CD14-positive monocyte (primary cell): ENCODE results near the gene MCF2L2. TPM values are rescaled to one million over a fixed set of nuclear protein-coding genes. Genes with fewer than 3 reads are reported as not detected.
A peak's percentile ranks its signal among the peaks of the same experiment; 100 is the strongest.

ENCODE experiments used
- DNase-seq, 3 donors: peaks; one replicate each; pipeline ENCODE4 v3.0.0-alpha.2; 2011 to 2022
- H2AFZ ChIP-seq: 2 replicates; pipeline ENCODE4 v1.6.0; 2012; ENCODE audit warnings: mild to moderate bottlenecking, low read depth, low read length, inconsistent platforms; ENCODE audit not compliant: insufficient read depth, poor library complexity, severe bottlenecking
- H3K27ac ChIP-seq, 2 donors: 1 replicate in 1 of 2; 2 replicates in 1 of 2; pipeline ENCODE4 v1.5.1; 2012 to 2013; ENCODE audit warnings: low read length in 2 of 2, control low read depth in 1 of 2, inconsistent platforms in 1 of 2, low read depth in 1 of 2, mild to moderate bottlenecking in 1 of 2
- H3K27me3 ChIP-seq, 2 donors: one replicate each; pipeline versions ENCODE4 v1.6.0 to v1.6.1; 2011 to 2013; ENCODE audit warnings: low read length in 2 of 2; ENCODE audit not compliant: control insufficient read depth in 2 of 2, insufficient read depth in 2 of 2
- H3K36me3 ChIP-seq, 2 donors: replicated peaks in 1 of 2; 1 replicate in 1 of 2; 2 replicates in 1 of 2; pipeline versions ENCODE4 v1.5.1 to v1.6.1; 2012 to 2013; ENCODE audit warnings: low read length in 2 of 2, control low read depth in 1 of 2, inconsistent platforms in 1 of 2, mild to moderate bottlenecking in 1 of 2; ENCODE audit not compliant: insufficient read depth in 2 of 2, control insufficient read depth in 1 of 2
- H3K4me1 ChIP-seq, 2 donors: 1 replicate in 1 of 2; 2 replicates in 1 of 2; pipeline versions ENCODE4 v1.5.1 to v1.6.1; 2012 to 2013; ENCODE audit warnings: low read length in 2 of 2, control low read depth in 1 of 2, inconsistent platforms in 1 of 2, mild to moderate bottlenecking in 1 of 2, moderate library complexity in 1 of 2; ENCODE audit not compliant: insufficient read depth in 2 of 2, control insufficient read depth in 1 of 2
- H3K4me2 ChIP-seq: replicated peaks from 2 replicates; pipeline ENCODE3; 2012; ENCODE audit warnings: low read length, moderate library complexity, mild to moderate bottlenecking; ENCODE audit not compliant: poor library complexity, severe bottlenecking; ENCODE audit errors: extremely low read depth
- H3K4me3 ChIP-seq, 3 experiments: fragments of 200-600 bp in 1 of 3; sonication (generic) in 1 of 3; replicated peaks in 1 of 3; 1 replicate in 2 of 3; 2 replicates in 1 of 3; pipeline ENCODE4 v1.5.1; 2011 to 2013; ENCODE audit warnings: low read length in 3 of 3, mild to moderate bottlenecking in 3 of 3, control low read depth in 2 of 3, low read depth in 2 of 3, inconsistent platforms in 1 of 3, moderate library complexity in 1 of 3
- H3K79me2 ChIP-seq: 2 replicates; pipeline ENCODE4 v1.6.0; 2012; ENCODE audit warnings: mild to moderate bottlenecking, control low read depth, inconsistent platforms, low read length, moderate library complexity; ENCODE audit not compliant: insufficient read depth
- H3K9ac ChIP-seq: 2 replicates; pipeline ENCODE4 v1.6.0; 2017; ENCODE audit warnings: low read length, mild to moderate bottlenecking; ENCODE audit not compliant: insufficient read depth, poor library complexity, severe bottlenecking
- H3K9me3 ChIP-seq, 2 donors: replicated peaks in 1 of 2; 1 replicate in 1 of 2; 2 replicates in 1 of 2; pipeline versions ENCODE4 v1.5.1 to v1.6.1; 2012 to 2013; ENCODE audit warnings: low read length in 2 of 2, control low read depth in 1 of 2; ENCODE audit not compliant: control insufficient read depth in 1 of 2, insufficient read depth in 1 of 2
- H4K20me1 ChIP-seq: 2 replicates; pipeline ENCODE4 v1.6.0; 2012; ENCODE audit warnings: mild to moderate bottlenecking, low read length, control low read depth, moderate library complexity; ENCODE audit not compliant: insufficient read depth
- H3K27ac Mint-ChIP-seq, 7 donors: one replicate each; pipeline ENCODE4 v1.8.0; 2020; ENCODE audit warnings: mild to moderate bottlenecking in 7 of 7, mixed read lengths in 7 of 7, moderate library complexity in 6 of 7, inconsistent platforms in 2 of 7
- H3K27me3 Mint-ChIP-seq, 3 donors: one replicate each; pipeline ENCODE4 v1.8.0; 2021 to 2022; ENCODE audit warnings: low read depth in 3 of 3, mild to moderate bottlenecking in 3 of 3, mixed read lengths in 3 of 3, moderate library complexity in 3 of 3, inconsistent platforms in 1 of 3
- H3K36me3 Mint-ChIP-seq, 2 donors: one replicate each; pipeline ENCODE4 v1.8.0; 2020; ENCODE audit warnings: mixed read lengths in 2 of 2, inconsistent platforms in 1 of 2, mild to moderate bottlenecking in 1 of 2
- H3K4me1 Mint-ChIP-seq: one replicate; pipeline ENCODE4 v1.8.0; 2020; ENCODE audit warnings: mild to moderate bottlenecking, mixed read lengths
- H3K4me3 Mint-ChIP-seq, 2 donors: one replicate each; pipeline ENCODE4 v1.8.0; 2020; ENCODE audit warnings: mild to moderate bottlenecking in 2 of 2, mixed read lengths in 2 of 2, moderate library complexity in 1 of 2
- H3K9me3 Mint-ChIP-seq, 7 donors: one replicate each; pipeline ENCODE4 v1.8.0; 2020 to 2022; ENCODE audit warnings: mixed read lengths in 7 of 7, mild to moderate bottlenecking in 6 of 7, moderate library complexity in 6 of 7, inconsistent platforms in 2 of 7
- WGBS: methylation state at CpG from one replicate; pipeline ENCODE4 v1.1.5; 2013; ENCODE audit warnings: missing lambda C conversion rate; ENCODE audit not compliant: insufficient coverage; 5-methylcytosine and 5-hydroxymethylcytosine counted together
- intact Hi-C, 2 donors: fragments of 100-400 bp; cut with micrococcal nuclease; formaldehyde crosslinking; loops; one replicate each; pipeline versions ENCODE4 v1.15.0 to v1.15.1; 2023
- polyA plus RNA-seq, 3 donors: library from polyadenylated mRNA; depleted of rRNA in 1 of 3; unstranded in 2 of 3; stranded (reverse) in 1 of 3; fragments of 300-500 nt in 2 of 3; fragments of >200 nt in 1 of 3; fragmentation: Illumina TruSeq in 2 of 3; gene quantifications; 1 replicate in 2 of 3; 2 replicates in 1 of 3; pipeline ENCODE4 v1.2.3, GENCODE V29; 2012 to 2021
- TF ChIP-seq, protein P1 (sequence below): fragments of 200-600 bp; IDR thresholded peaks from one replicate; pipeline ENCODE4 v1.8.0; 2022; ENCODE audit warnings: antibody characterized with exemption, mild to moderate bottlenecking

MCF2L2 gene
- polyA plus RNA-seq, 3 donors = 0.01 to 0.13 TPM; not detected in 1

DNA sequence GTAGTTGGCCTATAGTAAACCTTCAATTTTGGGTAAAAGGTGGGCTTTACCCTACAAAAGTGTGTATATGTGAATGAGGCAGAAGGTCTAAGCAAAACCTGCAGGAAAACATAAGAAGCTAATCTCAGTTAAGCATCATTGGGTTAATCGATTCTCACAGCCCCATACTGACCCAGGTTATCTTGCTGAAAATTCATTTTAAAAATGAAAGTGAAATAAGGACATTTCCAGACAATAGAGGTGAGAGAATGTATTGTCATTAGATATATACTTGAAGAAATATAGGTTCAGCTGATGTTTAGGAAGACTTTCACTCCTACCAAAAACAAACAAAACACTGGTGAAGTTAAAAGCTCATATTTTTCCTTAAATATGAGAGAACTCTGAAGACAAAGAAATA, 85.6 kb downstream of the MCF2L2 start:
- no peaks in the 10 kb centered on the region for H3K27me3 ChIP-seq
- Mint-ChIP-seq H3K4me3 (no peak overlapping the region), H3K36me3 (no peaks in the 10 kb centered on the region), H3K27me3 (peaks cover 0 to 3% (median 0%) of the 10 kb centered on the region in 3 donors), H3K9me3 (peaks cover 4 to 19% (median 9%) of the 10 kb centered on the region in 7 donors), H3K4me1 (peaks cover 11% of the 10 kb centered on the region), H3K27ac (no peak overlapping the region)
- H2AFZ ChIP-seq = no peak overlapping the region
- no peak overlapping the region for H3K27ac ChIP-seq
- no peak overlapping the region for H3K4me2 ChIP-seq
- H3K36me3 ChIP-seq = no peaks in the 10 kb centered on the region
- no peaks in the 10 kb centered on the region for H3K4me1 ChIP-seq
- WGBS = no CpG with 5 or more reads among the region's 1 CpG
- no peaks in the 10 kb centered on the region for H3K9me3 ChIP-seq
- no peak overlapping the region for H3K4me3 ChIP-seq
- DNase-seq = no peak
- TF ChIP-seq, protein P1, sequence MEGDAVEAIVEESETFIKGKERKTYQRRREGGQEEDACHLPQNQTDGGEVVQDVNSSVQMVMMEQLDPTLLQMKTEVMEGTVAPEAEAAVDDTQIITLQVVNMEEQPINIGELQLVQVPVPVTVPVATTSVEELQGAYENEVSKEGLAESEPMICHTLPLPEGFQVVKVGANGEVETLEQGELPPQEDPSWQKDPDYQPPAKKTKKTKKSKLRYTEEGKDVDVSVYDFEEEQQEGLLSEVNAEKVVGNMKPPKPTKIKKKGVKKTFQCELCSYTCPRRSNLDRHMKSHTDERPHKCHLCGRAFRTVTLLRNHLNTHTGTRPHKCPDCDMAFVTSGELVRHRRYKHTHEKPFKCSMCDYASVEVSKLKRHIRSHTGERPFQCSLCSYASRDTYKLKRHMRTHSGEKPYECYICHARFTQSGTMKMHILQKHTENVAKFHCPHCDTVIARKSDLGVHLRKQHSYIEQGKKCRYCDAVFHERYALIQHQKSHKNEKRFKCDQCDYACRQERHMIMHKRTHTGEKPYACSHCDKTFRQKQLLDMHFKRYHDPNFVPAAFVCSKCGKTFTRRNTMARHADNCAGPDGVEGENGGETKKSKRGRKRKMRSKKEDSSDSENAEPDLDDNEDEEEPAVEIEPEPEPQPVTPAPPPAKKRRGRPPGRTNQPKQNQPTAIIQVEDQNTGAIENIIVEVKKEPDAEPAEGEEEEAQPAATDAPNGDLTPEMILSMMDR = no peak
- no peak overlapping the region for H3K9ac ChIP-seq
- intact Hi-C loops = no loop called here
- no peaks in the 10 kb centered on the region for H4K20me1 ChIP-seq
- no peaks in the 10 kb centered on the region for H3K79me2 ChIP-seq

DNA sequence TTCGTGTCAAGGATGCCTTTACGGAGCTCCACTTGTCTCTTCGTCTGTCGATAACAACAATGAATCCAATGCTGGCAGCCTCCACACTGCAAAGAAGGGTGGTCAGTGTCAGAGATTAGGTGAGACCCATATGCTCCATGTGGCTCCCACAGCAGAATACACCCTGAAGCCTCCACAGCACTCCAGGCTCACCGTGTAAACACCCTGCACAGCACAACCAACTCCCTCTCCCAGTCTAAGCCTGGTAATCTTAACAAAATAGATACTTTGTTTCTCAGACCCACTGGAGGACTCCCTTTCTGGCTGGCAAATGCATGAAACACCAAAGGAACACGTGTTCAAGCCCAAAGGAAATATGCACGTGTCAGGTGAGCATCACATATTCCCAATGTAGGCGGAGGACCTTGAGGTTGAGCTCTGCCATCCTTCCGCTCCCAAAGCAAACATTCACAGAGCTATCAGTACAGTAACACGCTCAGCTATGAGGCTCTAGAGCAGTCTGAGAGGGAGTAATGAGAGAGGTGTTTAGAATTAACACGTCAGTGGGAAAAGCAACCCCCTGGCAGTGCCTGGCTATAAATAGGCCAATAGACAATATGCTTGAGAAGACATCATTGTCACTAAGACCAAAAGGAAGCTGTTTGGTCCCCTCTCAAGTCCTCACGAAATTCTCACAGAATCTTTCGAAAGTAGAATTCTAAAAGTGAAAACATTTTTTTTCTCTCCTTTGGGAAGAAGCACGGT, 86.7 kb downstream of the MCF2L2 start:
- Mint-ChIP-seq H3K4me3 (no peak overlapping the region), H3K4me1 (peaks cover 3% of the 10 kb centered on the region), H3K9me3 (peaks cover 3 to 10% (median 7%) of the 10 kb centered on the region in 7 donors), H3K27ac (peak overlapping the region in 1 of 7 donors; percentile 31), H3K27me3 (peaks cover 0 to 3% (median 0%) of the 10 kb centered on the region in 3 donors), H3K36me3 (no peaks in the 10 kb centered on the region)
- WGBS = 96% methylated on average over 6 of the region's 14 CpGs
- no peaks in the 10 kb centered on the region for H3K9me3 ChIP-seq
- no peaks in the 10 kb centered on the region for H3K4me1 ChIP-seq
- no peaks in the 10 kb centered on the region for H3K79me2 ChIP-seq
- DNase-seq = no peak
- H3K4me2 ChIP-seq = no peak overlapping the region
- no peak overlapping the region for H3K4me3 ChIP-seq
- no peak overlapping the region for H3K9ac ChIP-seq
- no peaks in the 10 kb centered on the region for H4K20me1 ChIP-seq
- no peak overlapping the region for H2AFZ ChIP-seq
- H3K36me3 ChIP-seq = no peaks in the 10 kb centered on the region
- TF ChIP-seq, protein P1 = no peak
- no peaks in the 10 kb centered on the region for H3K27me3 ChIP-seq
- H3K27ac ChIP-seq = no peak overlapping the region
- intact Hi-C loops = no loop called here
